HL-60 (cell line): ENCODE results near the gene ALDH4A1.

ENCODE experiments used
- DNase-seq, 2 experiments: peaks; one replicate each; pipeline ENCODE4 v3.0.0-alpha.2; 2010 to 2020; ENCODE audit warnings: low read depth in 1 of 2, low spot score in 1 of 2
- H3K27ac ChIP-seq: fragments of 250-450 bp; sonication (Bioruptor Pico); replicated peaks from 2 replicates; pipeline ENCODE4 v1.5.1; 2020; ENCODE audit warnings: mild to moderate bottlenecking, moderate library complexity
- H3K27me3 ChIP-seq: fragments of 250-450 bp; sonication (Bioruptor Pico); 2 replicates; pipeline ENCODE4 v1.5.1; 2021; ENCODE audit warnings: mild to moderate bottlenecking, moderate library complexity; ENCODE audit not compliant: insufficient read depth, poor library complexity, severe bottlenecking
- H3K4me3 ChIP-seq: replicated peaks from 2 replicates; pipeline ENCODE4 v1.5.1; 2011; ENCODE audit warnings: mild to moderate bottlenecking, control low read depth, low read length; ENCODE audit not compliant: insufficient read depth
- GABPA ChIP-seq: IDR thresholded peaks from 2 replicates; pipeline ENCODE4 v1.6.1; 2012; ENCODE audit warnings: low read depth
- POLR2AphosphoS5 ChIP-seq: IDR thresholded peaks from 2 replicates; pipeline ENCODE4 v1.6.1; 2012; ENCODE audit warnings: low read depth
- SPI1 ChIP-seq: IDR thresholded peaks from 2 replicates; pipeline ENCODE4 v1.6.1; 2012; ENCODE audit warnings: low read depth, mild to moderate bottlenecking, borderline replicate concordance
- TF ChIP-seq, protein P1 (sequence below): IDR thresholded peaks from 2 replicates; pipeline ENCODE4 v1.6.1; 2012; ENCODE audit warnings: low read depth; ENCODE audit not compliant: insufficient replicate concordance
- TF ChIP-seq, protein P2 (sequence below): IDR thresholded peaks from one replicate; pipeline ENCODE4 v1.5.1; 2011; ENCODE audit warnings: low read length, control low read depth, inconsistent platforms; ENCODE audit not compliant: insufficient read depth

ALDH4A1 gene

DNA sequence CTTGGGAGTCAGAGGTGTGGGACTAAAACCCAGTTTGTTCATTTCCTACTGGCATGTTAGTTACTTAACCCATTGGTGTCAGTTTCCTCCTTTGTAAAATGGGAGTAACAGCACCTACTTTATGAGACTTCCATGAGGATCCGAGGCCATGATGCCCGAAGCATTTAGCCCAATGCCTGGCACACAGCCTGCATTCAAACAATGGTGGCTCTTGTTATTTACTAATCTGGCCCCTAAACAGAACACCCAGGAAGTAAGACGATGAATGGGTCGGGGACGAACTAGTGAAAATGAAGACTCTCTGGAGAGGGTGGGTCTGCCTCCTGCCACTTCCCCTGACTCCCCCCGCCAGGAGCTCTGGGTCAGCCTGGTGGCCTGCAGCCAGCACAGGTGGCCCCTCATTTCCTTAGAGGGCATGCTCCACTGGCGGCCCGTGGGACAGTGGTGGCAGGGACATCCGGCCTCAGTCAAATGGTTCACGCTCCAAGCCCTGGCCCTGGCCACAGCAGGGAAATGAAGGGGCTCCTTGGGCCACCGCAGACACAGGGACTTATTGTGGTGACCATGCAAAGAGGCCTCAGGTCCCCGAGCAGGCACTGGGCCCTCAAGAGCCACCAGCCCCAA is 33.4 kb downstream of the ALDH4A1 start:
- no peak for DNase-seq
- H3K27ac ChIP-seq = no peak overlapping the region
- H3K27me3 ChIP-seq = peaks cover 3% of the 10 kb centered on the region
- H3K4me3 ChIP-seq = no peak overlapping the region
- TF ChIP-seq, protein P1, sequence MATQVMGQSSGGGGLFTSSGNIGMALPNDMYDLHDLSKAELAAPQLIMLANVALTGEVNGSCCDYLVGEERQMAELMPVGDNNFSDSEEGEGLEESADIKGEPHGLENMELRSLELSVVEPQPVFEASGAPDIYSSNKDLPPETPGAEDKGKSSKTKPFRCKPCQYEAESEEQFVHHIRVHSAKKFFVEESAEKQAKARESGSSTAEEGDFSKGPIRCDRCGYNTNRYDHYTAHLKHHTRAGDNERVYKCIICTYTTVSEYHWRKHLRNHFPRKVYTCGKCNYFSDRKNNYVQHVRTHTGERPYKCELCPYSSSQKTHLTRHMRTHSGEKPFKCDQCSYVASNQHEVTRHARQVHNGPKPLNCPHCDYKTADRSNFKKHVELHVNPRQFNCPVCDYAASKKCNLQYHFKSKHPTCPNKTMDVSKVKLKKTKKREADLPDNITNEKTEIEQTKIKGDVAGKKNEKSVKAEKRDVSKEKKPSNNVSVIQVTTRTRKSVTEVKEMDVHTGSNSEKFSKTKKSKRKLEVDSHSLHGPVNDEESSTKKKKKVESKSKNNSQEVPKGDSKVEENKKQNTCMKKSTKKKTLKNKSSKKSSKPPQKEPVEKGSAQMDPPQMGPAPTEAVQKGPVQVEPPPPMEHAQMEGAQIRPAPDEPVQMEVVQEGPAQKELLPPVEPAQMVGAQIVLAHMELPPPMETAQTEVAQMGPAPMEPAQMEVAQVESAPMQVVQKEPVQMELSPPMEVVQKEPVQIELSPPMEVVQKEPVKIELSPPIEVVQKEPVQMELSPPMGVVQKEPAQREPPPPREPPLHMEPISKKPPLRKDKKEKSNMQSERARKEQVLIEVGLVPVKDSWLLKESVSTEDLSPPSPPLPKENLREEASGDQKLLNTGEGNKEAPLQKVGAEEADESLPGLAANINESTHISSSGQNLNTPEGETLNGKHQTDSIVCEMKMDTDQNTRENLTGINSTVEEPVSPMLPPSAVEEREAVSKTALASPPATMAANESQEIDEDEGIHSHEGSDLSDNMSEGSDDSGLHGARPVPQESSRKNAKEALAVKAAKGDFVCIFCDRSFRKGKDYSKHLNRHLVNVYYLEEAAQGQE = no peak
- TF ChIP-seq POLR2AphosphoS5 (no peak), SPI1 (no peak), GABPA (no peak)
- TF ChIP-seq, protein P2, sequence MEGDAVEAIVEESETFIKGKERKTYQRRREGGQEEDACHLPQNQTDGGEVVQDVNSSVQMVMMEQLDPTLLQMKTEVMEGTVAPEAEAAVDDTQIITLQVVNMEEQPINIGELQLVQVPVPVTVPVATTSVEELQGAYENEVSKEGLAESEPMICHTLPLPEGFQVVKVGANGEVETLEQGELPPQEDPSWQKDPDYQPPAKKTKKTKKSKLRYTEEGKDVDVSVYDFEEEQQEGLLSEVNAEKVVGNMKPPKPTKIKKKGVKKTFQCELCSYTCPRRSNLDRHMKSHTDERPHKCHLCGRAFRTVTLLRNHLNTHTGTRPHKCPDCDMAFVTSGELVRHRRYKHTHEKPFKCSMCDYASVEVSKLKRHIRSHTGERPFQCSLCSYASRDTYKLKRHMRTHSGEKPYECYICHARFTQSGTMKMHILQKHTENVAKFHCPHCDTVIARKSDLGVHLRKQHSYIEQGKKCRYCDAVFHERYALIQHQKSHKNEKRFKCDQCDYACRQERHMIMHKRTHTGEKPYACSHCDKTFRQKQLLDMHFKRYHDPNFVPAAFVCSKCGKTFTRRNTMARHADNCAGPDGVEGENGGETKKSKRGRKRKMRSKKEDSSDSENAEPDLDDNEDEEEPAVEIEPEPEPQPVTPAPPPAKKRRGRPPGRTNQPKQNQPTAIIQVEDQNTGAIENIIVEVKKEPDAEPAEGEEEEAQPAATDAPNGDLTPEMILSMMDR = no peak

DNA sequence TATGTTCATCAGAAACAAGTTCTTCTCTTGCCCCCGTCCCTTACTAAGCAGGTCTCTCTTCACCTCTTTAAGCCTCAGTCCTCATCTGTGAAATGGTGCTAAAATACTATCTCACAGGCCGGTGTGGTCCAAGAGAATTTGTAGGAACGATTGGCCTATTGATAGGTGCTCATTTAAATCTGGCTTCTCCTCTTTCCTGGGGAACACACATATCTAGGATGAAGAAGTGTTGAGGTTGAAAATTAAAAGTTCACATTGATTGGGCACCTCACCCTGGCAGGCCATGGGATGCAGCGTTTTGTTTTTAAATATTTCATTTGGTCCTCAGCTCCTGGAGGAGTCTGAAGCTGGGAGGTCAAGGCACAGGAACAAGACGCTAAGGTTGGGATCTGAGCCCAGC is 34.0 kb downstream of the ALDH4A1 start:
- H3K4me3 ChIP-seq = no peak overlapping the region
- no peak for DNase-seq
- TF ChIP-seq, protein P2 = no peak
- TF ChIP-seq POLR2AphosphoS5 = no peak
- no peak for TF ChIP-seq GABPA
- no peak for TF ChIP-seq SPI1
- TF ChIP-seq, protein P1 = no peak
- peaks cover 3% of the 10 kb centered on the region for H3K27me3 ChIP-seq
- no peak overlapping the region for H3K27ac ChIP-seq

DNA sequence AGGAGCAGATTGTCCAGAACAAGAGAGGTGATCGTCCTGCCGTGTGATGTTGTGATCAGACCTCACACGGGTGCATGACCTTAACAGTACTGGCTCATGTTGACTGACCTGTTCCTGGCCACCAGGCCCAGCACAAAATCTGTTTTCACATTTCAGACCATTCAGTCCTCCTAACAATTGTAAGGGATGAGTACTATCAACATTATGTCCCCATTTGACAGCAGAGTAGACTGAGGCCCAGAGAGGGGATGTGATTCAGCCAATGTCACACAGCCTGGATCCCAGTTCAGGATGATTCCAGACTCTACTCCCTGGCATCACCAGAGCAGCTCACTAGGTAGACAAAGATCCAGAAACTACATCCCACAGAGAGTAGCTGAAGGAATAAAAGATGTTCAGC is 35.5 kb downstream of the ALDH4A1 start:
- Histone ChIP-seq H3K27me3 (peaks cover 3% of the 10 kb centered on the region), H3K27ac (no peak overlapping the region), H3K4me3 (no peak overlapping the region)
- TF ChIP-seq, protein P1 = no peak
- TF ChIP-seq, protein P2 = no peak
- TF ChIP-seq GABPA (no peak), SPI1 (no peak), POLR2AphosphoS5 (no peak)
- DNase-seq = no peak
